NCI-H187 treated with DMSO at 0.1 percent for 48 hours (cell line): ENCODE results near the gene CRYBB1.

ENCODE experiments used
- DNase-seq: peaks from one replicate; lab custom pipeline; 2025; lab: John Stamatoyannopoulos, UW

Gene CRYBB1

DNA sequence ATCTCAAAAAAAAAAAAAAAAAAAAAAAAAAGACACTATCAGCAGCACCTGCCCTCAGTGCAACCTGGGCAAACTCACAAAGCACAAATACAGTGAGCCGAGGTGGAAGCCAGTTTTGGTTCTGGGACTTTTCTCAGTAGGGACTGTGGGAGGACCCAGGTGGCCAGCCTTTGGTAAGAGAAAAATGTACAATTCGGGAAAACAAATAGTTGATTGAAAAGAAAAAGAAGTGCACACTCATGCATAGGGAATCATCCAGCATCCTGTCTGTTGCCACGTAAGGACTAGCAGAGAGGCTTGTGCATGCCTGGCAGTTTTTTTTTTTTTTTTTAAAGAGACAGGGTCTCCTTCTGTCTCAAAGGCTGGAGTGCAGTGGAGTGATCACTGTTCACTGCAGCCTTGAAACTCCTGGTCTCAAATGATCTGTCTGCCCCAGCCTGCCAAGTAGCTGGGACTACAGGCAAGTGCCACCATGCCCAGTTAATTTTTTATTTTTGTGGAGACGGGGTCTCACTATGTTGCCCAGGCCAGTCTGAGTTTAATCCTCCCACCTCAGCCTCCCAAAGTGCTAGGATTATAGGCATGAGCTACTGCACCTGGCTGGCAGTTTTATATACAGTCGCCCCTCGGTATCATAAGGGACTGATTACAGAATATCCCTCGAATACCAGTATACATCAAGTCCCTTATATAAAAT is 64.6 kb downstream of the CRYBB1 start:
- no peak for DNase-seq

- no peak for DNase-seq
These were observed 65.4 kb downstream of the CRYBB1 start for GRCh38 chr22:26552466-26552865.

DNA sequence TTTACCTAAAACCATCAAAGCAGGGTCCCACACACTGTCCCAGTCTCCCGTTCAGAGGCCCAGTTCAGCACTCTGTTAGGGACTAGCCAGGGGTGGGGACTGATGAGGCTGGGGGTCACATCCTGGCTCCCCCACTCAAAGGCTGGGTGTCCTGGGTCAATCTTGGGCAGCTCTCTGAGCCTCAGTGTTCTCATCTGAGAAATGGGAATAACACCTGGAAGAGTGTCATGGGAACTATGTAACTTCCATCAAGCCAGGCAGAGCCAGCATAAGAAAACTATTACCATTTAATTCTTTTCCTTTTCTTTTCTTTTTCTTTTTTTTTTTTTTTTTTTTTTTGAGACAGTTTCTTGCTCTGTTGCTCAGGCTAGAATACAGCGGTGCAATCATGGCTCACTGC is 66.3 kb downstream of the CRYBB1 start:
- no peak for DNase-seq

DNA sequence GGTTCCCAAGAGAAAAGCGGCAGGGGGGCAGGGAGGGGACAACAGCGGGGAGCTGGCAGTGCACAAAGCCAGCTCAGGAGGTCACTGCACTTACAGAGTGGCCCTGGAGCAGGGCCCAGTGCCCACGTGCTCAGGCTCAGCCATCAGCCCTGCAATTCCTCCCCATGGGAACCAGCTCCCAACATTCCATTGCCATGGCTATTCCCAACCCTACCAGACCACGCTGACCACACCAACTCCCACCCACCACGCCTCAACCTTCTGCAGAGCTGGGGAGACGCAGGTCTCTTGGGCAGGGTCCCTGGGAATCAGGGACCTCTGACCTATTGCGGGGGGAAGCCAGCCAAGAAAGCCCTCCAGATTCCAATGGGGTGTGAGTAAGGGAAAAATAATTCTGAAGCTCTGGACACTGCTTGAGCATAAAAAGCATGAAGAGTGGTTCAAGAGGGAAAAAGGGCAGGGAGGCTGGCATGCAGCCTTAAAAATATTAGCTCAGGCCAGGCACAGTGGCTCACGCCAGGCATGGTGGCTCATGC is 67.3 kb downstream of the CRYBB1 start:
- DNase-seq, result no peak

DNA sequence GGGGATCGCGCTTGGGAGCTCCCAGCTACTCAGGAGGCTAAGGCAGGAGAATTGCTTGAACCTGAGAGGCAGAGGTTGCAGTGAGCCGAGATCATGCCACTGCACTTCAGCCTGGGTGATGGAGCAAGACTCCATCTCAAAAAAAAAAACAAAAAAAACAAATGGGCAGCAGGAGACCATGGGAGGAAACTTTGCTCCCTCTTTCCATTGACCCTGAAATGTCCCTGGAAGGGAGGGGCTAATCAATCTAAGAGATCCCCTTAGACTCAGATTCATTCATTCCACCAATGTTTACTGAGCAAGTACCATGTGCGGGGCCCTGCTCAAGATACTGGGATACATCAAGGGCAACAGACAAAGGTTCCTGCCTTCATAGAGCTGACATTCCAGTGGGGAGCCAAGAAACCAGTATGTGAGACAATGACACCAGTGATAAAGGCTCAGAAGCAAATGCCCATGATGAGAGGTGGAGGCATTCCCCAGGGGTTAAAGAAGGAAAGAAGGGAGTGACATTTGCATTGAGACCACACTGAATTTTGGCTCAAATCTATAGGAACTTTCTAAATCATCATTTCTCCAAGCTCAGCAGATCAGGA is 67.8 kb downstream of the CRYBB1 start:
- no peak for DNase-seq
